Prostate gland (tissue), 2 donors: ENCODE results near the gene CHCHD6.

ENCODE experiments used
- POLR2A ChIP-seq: fragments of 450-650 bp; IDR thresholded peaks from one replicate; pipeline ENCODE4 v1.6.1; 2016; ENCODE audit warnings: antibody characterized with exemption, mild to moderate bottlenecking
- POLR2AphosphoS5 ChIP-seq: sonication (generic); formaldehyde crosslinking; IDR thresholded peaks from one replicate; pipeline ENCODE4 v1.6.1; 2017; ENCODE audit warnings: antibody characterized with exemption
- TF ChIP-seq, protein P1 (sequence below), 4 experiments: fragments of 200-600 bp in 2 of 4; fragments of 450-650 bp in 2 of 4; sonication (generic) in 2 of 4; IDR thresholded peaks; 1 replicate in 3 of 4; 2 replicates in 1 of 4; pipeline ENCODE4 v1.5.1; 2016 to 2019; ENCODE audit warnings: antibody characterized with exemption in 4 of 4, mild to moderate bottlenecking in 2 of 4, moderate library complexity in 2 of 4

DNA sequence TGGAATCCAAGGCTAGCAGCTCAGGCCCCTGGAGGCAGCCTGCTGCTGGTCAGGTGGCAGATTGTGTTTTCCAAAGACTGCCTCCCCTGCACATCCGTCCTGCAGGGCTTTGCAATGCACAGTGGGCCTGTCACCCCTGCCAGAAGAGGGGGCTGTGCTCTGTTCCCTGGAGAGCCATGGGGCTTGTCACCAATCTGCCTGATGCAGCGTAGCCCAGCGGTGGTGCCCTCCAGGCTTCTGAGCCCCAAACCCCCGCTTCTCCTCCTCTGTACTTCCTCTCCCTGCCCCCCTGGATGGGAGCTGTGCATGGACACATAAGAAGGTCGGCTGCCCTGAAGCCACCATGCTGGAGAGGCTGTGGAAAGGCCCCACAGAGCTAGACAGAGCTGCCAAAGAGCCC is 268.8 kb downstream of the CHCHD6 start:
- TF ChIP-seq, protein P1, sequence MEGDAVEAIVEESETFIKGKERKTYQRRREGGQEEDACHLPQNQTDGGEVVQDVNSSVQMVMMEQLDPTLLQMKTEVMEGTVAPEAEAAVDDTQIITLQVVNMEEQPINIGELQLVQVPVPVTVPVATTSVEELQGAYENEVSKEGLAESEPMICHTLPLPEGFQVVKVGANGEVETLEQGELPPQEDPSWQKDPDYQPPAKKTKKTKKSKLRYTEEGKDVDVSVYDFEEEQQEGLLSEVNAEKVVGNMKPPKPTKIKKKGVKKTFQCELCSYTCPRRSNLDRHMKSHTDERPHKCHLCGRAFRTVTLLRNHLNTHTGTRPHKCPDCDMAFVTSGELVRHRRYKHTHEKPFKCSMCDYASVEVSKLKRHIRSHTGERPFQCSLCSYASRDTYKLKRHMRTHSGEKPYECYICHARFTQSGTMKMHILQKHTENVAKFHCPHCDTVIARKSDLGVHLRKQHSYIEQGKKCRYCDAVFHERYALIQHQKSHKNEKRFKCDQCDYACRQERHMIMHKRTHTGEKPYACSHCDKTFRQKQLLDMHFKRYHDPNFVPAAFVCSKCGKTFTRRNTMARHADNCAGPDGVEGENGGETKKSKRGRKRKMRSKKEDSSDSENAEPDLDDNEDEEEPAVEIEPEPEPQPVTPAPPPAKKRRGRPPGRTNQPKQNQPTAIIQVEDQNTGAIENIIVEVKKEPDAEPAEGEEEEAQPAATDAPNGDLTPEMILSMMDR (IDR thresholded peaks at IDR 0.05), result no peak
- no peak for TF ChIP-seq POLR2A
- TF ChIP-seq POLR2AphosphoS5, result no peak
